HG03378 (cell line): Measurements from ENCODE around the gene INO80.

Source experiments
- ATAC-seq: cut with Tn5 transposase; IDR thresholded peaks from one replicate; pipeline ENCODE4 v1.9.1; 2021; ENCODE audit warnings: mild to moderate bottlenecking, moderate library complexity; ENCODE audit not compliant: unreplicated experiment

The INO80 gene

DNA sequence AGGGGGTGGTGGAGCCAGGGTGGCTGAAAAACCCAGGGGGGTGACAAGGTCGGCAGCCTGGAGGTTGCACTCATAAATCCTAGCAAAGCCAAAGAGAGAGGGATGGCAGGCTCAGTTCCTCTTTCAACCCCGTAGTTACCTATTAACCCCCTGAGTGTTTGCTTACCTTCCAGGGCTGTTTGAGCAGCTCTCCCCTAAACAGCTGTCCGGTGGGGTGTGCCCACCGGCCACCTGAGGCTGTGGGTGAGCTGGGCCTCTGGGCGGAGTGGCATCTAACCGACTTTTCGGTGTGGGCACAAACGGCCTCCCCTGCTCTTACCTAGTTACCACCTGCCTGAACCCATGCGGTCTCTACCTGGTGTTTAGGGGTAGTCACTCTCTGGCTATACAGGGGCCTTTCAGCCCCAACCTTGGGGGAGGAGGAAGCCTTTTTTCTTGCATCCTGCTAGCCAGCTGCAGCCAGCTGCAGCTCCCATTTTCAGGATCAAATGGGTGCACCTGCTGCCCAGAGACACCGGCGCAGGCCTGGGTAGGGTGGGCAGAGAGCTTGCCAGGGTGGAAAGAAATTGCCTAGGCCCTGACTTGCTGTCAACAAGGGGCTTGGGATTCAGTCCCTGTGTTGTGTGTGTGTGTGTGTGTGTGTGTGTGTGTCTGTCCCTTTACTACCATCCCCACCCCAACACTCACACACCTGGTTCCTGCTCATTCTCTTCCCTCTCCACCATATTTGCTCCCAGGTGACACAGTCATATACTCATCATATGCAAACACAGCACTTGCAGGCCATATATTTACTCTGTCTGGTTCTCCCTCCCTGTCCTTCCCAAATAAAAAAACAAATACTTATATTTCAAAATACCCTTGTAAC, 183.2 kb downstream of the INO80 start:
- ATAC-seq, result no peak

DNA sequence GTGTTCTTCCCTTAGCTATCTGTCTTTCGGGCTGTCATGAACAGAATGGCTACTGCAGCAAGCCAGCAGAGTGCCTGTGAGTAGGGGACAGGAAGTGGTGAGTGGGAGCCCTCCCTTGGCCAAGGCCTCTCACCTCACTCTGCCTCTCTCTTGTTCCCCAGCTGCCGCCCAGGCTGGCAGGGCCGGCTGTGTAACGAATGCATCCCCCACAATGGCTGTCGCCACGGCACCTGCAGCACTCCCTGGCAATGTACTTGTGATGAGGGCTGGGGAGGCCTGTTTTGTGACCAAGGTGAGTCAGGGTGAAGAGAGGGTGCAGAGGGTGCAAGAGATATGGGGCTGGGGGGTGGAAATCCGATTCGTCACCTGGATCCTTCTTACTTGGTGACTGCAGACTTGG, 183.9 kb downstream of the INO80 start:
- ATAC-seq, result no peak

DNA sequence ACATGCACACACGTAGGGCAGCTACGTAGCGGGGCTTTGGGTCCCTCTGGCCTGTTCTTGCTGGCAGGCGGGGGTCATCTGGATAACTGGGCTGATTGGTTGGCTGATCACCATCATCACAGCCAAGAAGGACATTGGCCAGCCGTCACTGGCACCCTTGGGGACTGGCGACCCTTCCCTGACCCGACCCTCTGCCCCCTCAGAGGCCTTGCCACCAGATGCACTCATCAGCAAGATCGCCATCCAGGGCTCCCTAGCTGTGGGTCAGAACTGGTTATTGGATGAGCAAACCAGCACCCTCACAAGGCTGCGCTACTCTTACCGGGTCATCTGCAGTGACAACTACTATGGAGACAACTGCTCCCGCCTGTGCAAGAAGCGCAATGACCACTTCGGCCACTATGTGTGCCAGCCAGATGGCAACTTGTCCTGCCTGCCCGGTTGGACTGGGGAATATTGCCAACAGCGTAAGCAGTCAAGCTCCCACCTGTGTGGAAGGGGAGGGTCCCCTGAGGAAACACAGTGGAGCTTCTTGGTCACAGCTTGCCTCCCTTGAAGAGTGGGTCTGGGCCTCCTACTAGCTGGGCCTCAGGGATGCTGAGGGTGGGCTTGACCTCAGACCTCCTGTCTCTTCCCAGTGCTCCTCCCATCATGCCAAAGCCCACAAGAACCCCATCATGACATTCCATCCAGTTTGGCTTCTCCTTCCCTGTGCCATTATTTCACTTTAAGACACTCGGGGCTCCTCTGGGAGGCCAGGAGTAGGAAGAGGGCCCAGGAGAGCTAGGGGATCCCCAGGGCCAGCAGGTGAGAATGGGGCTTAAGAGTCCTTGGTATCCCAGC, 184.6 kb downstream of the INO80 start:
- ATAC-seq, result no peak

DNA sequence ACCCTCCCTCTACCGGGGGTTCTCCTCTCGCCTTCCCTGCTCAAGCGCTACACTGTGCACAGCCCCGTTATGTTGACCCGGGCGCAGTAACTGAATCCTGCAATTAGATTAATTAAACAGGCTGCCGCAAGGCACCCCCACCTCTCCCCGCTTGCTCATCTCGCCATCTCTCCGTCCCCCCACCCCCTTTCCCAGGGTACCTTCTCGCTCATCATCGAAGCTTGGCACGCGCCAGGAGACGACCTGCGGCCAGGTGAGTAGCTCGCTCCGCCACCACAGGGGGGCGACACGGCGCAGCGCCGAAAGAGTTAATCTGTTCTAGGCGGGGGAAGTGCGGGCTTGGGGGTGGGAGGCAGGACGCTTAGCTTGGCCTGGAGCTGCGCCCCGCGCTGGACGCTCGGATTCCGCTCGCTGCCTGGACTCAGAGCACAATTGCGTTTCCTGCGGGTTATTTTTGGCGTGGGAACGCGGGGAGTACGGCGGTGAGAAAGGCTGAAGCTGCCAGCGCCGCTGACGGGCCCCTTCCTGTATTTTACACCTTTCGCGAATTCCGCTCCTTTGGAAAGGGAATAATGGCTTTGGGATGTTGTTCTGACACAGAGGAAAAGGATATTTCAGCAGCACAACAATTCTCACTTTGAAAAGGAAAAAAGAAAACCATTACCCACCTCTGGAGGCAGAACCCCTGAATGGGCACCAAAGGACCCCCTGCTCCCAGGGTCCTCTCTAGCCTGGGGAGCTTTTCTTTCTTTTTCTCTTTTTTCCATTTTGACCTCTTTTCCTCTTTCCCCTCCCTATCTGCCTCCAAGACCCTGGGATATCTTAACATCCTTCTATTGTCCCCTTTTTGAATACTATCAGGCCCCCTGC, 185.4 kb downstream of the INO80 start:
- no peak for ATAC-seq

DNA sequence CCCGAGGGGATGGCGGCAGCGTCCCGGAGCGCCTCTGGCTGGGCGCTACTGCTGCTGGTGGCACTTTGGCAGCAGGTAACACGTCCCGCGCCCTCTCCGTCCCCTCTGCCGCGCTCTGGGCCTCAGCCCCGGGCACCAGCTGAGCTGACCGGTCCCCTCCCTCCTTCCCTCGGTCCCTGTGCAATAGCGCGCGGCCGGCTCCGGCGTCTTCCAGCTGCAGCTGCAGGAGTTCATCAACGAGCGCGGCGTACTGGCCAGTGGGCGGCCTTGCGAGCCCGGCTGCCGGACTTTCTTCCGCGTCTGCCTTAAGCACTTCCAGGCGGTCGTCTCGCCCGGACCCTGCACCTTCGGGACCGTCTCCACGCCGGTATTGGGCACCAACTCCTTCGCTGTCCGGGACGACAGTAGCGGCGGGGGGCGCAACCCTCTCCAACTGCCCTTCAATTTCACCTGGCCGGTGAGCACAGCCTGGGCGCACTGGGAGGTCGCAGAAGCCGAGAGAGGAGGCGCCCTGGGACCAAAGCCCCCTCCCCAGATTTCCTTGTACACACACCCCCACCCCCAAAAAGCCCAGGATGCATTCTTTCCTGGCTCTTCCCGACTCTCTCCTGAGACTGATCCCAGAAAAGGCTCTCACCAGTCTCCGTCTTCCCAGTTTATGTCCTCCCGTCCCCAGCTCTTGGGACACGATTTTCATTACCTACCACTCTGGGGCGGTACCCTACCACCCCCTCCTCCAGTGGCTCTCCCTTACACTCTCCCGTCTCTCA, 186.2 kb downstream of the INO80 start:
- no peak for ATAC-seq
